GM18861 (cell line): ENCODE results near the gene ABI3BP.

Source experiments
- ATAC-seq: cut with Tn5 transposase; IDR thresholded peaks from one replicate; pipeline ENCODE4 v1.9.1; 2021; ENCODE audit not compliant: unreplicated experiment

The ABI3BP gene

DNA sequence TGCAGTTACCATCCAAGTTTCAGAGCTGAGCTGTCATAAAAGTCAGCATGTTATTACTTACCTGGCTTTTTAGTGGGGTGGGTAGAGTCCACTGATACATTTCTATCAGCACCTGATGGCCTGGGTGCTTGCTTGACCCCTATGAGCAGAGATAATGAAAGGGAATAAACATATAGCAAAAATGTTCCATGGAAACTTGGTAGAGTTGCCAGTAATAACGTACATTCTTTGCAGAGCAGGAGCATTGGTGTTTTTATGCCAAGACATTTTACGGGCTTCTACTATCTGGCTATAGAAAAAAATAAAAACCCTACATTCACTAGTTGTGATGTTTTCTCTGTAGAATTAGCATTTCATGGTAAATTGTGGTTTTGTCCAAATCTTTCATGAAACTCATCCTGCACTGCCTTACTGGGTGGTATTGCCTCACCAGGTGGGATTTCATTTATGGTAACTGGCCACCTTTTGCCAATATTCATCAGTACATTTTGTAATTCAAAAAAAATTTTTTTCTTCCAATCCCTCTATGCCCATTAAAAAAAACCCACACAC, 213.1 kb downstream of the ABI3BP start:
- ATAC-seq = no peak

GRCh38 chr3:100779480-100779879, 213.7 kb downstream of the ABI3BP start:
- no peak for ATAC-seq

GRCh38 chr3:100777271-100777670, 215.9 kb downstream of the ABI3BP start:
- ATAC-seq = no peak

DNA sequence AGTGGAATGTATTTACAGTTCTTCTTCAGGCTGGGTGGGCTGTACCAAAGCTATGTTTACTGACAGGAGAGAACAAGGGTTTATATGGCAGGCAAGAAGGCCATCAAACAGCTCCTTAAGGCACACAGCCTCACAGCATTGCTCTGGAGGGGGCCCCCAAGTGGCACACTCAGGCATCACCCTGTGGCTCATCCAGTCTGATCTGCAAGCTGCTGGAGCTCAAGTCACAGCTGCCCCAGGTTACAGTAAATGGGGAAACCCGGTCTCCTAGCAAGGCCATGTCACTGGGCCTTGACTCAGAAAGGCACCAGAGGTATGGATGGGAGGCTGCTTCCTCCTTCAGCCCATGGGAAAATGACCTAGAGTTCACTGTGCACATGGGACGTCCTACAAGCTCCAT, 216.5 kb downstream of the ABI3BP start:
- ATAC-seq = no peak

GRCh38 chr3:100776097-100776729, 217.0 kb downstream of the ABI3BP start:
- ATAC-seq = no peak

GRCh38 chr3:100775669-100776068, 217.6 kb downstream of the ABI3BP start:
- no peak for ATAC-seq

DNA sequence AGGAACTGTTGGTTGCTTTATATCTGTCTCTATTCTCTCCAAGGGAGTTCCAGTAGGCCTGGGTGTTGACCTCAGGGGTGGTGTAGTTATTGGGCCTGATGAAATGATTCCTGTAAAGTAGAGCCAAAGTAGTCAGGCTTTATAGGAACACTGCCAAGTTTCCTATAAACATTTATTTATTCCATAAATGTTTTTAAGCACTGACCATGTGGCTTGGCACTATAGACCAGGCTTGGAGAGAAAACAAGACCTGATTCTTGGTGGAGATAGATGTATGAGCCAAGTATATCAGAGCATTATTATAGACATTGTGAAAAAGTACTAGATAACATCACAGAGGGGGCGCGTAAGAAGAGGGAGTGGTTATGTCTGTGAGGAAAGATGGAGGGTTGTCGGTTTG, 218.0 kb downstream of the ABI3BP start:
- no peak for ATAC-seq

- no peak for ATAC-seq
Observed at GRCh38 chr3:100769693-100770092, 223.5 kb downstream of the ABI3BP start.

- no peak for ATAC-seq
Observed at GRCh38 chr3:100766069-100766468, 227.2 kb downstream of the ABI3BP start.

DNA sequence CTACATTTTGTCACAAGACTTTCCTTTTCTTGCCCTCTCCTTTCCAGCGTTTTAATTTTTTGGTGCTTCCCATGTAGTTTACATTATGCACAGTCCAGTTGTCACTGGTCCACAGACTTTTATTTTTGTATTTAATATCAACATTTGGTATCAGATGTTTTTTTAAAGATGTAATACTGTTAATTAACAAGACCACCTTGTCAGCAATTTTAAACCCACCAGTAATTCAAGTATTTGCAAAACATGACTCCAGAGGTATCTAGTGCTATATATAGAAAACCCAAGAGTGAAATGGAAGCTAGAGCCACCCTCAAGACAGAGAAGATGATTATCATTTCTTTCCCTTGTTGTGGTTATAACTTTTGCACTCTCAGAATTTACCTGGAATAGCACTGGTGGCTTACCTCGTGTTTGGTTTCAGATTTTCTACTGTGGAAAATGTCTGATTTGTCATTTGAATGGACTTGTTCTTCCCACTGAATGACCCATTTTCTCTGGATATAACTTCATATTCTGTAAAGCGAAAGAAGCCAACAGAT, 227.7 kb downstream of the ABI3BP start:
- ATAC-seq = no peak

DNA sequence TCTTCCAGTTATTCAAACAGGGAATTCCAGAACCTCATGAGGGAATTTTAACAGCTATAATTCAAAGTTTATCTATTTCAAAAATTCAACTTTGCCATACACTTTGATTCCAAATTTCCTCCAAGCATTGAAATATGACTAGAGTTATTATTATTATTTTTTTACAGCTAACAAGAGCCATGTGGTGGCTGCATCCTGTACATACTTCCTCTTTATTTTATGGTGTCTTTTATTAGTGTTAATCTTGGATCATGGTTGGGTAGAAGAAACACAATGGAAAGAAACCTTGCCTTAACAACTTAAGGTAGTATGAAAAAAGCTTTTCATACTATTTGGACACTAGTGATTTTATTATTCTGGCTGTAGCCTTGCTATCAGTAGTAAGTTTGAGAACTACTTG, 231.3 kb downstream of the ABI3BP start:
- no peak for ATAC-seq

- peak; percentile 75 for ATAC-seq
Observed at GRCh38 chr3:100761211-100761942, 231.8 kb downstream of the ABI3BP start.

- ATAC-seq = no peak
Observed at GRCh38 chr3:100760377-100760776, 232.8 kb downstream of the ABI3BP start.

DNA sequence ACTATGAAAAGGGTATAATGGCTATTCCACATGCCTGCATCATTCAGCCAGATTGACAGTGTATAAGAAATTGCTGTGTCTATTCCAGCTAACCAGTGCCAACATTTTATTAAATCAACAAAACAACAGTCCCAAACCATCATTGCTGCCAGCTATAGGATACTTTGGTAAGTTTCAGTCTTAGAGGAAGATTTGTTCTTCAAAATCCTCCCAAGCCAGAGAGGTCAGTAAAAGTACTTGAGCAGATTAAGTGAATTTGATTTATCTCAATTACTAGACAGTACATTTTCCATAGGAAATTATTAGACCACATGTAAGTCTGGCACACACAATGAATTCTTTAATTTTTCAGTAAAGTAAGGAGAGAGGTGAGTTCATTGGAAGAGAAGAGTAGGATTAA, 233.3 kb downstream of the ABI3BP start:
- no peak for ATAC-seq

GRCh38 chr3:100759159-100759558, 234.1 kb downstream of the ABI3BP start:
- ATAC-seq = no peak

- ATAC-seq = no peak
Observed at GRCh38 chr3:100756441-100756840, 236.8 kb downstream of the ABI3BP start.

DNA sequence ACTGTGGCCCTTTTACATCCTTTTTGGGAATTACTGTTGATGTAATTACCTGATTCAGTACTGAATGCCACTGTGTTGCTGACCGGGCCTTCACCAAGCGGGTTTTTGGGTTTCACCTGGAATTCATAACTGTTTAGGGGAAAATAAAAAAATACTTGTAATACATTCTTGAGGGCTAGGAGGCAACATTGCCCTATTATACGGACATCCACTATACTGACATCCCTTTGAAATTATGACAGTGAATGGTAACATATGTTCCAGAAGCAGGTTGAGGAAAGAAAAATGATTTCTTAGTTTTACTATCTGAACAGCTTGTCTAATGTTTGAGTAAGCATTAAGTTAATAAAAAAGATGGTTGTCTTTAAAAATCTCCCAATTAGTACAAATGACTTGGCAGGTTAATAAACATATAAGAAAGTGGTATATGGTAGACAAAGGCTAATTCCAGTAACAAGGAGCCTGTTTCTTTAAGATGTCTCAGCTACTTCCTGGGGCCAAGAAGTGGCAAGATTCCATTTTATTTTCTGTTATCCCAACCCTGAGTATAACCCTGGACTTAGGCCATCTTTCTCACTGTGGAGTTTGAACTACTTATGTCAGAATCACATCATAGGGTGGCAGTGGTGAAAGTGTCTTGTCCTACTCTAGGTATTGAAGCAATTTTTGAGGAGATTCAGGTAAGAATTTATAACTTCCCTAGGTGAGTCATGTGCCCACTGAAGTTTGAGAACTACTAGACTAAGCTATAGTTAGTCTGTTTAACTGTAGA, 238.5 kb downstream of the ABI3BP start:
- no peak for ATAC-seq

DNA sequence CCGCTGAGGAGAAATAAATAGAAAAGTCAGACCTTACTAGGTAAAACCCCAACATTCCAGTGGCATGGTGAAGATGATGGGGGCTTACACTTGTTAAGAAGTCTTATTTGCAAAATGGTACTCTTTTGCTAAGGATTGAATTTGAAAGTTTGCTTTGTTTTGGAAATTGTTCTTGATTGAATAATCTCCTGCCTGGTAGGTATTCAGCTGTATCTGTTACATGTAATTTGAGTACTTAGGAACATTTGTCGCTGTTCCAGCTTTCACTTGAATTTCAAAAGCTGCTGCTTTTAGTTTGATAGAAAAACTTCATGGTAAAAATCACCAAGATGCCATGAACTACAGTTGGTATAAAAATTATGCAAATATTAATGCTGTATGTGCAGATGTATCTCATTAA, 239.4 kb downstream of the ABI3BP start:
- no peak for ATAC-seq

DNA sequence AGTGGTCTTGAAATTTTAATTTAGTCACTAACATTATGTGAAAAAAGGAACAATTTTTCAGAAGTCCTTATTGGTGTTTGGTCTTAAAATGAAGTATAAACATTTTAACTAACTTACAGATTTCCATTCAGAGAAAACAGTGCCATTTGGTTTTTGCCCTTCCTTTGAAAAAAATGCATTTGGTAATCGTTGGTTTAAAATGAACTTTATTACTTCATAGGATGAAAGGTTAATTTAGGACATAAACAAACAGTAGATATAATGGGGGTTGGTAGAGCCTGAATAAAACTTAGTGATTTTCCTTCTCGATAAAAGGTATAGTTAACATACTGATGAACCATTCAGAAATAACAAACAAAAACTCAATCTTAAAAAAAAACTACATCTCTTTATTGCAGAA, 244.3 kb downstream of the ABI3BP start:
- ATAC-seq = no peak

DNA sequence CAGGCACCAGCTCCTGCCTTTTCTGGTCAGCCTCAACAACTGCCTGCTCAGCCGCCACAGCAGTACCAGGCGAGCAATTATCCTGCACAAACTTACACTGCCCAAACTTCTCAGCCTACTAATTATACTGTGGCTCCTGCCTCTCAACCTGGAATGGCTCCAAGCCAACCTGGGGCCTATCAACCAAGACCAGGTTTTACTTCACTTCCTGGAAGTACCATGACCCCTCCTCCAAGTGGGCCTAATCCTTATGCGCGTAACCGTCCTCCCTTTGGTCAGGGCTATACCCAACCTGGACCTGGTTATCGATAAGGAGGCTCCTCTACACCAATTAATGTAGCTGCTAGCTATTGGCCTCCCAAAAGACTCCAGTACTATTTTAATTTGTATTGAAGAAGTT, 245.0 kb downstream of the ABI3BP start:
- no peak for ATAC-seq

DNA sequence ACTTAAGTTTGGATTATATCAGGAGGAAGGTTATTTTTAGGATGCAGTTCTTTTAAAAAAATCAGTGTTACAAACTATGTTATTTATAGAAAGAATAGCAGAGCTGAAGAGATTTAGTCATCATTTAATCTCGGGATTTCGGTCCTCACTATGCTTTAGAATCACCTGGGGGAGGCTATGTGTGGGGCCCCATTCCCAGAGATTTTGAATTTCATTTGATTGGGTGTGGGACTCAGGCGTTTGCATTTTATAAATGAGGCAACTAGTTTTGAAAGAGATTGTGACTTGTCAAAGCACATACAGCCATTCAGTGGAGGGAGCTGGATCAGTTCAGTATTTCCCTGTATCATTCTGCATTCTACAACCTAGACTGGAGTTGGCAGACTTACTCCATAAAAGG, 247.1 kb downstream of the ABI3BP start:
- ATAC-seq = no peak

- ATAC-seq = no peak
Observed at GRCh38 chr3:100745617-100746016, 247.6 kb downstream of the ABI3BP start.
